NCI-H2029 treated with DMSO at 0.1 percent for 48 hours (cell line): ENCODE results near the gene VRK3.

Source experiments
- DNase-seq: peaks from one replicate; lab custom pipeline; 2025; lab: John Stamatoyannopoulos, UW

Gene VRK3

GRCh38 chr19:49930483-49931011 is 94.6 kb downstream of the VRK3 start:
- DNase-seq = peak; percentile 39

- DNase-seq = peak; percentile 97
Measured at GRCh38 chr19:49929611-49930482, 95.3 kb downstream of the VRK3 start.

- DNase-seq = peak; percentile 93
Measured at GRCh38 chr19:49929121-49929610, 96.0 kb downstream of the VRK3 start, which contains the start of the genes ATF5 and NUP62. Gene ATF5 (plus strand): TSS chr19:49929205. CDS start chr19:49930851, 1,646 bp downstream. Gene NUP62 (minus strand): TSS chr19:49929504. CDS start chr19:49909807, 19,697 bp downstream.

GRCh38 chr19:49927526-49928264 is 97.5 kb downstream of the VRK3 start:
- no peak for DNase-seq

- no peak for DNase-seq
Measured at GRCh38 chr19:49926515-49926914, 98.7 kb downstream of the VRK3 start.
